CD14-positive monocyte (primary cell): ENCODE results near the gene PSENEN. TPM values are rescaled to one million over a fixed set of nuclear protein-coding genes. Genes with fewer than 3 reads are reported as not detected.

ENCODE experiments used
- DNase-seq, 3 donors: peaks; one replicate each; pipeline ENCODE4 v3.0.0-alpha.2; 2011 to 2022
- H2AFZ ChIP-seq: 2 replicates; pipeline ENCODE4 v1.6.0; 2012; ENCODE audit warnings: mild to moderate bottlenecking, low read depth, low read length, inconsistent platforms; ENCODE audit not compliant: insufficient read depth, poor library complexity, severe bottlenecking
- H3K27ac ChIP-seq, 2 donors: 1 replicate in 1 of 2; 2 replicates in 1 of 2; pipeline ENCODE4 v1.5.1; 2012 to 2013; ENCODE audit warnings: low read length in 2 of 2, control low read depth in 1 of 2, inconsistent platforms in 1 of 2, low read depth in 1 of 2, mild to moderate bottlenecking in 1 of 2
- H3K27me3 ChIP-seq, 2 donors: one replicate each; pipeline versions ENCODE4 v1.6.0 to v1.6.1; 2011 to 2013; ENCODE audit warnings: low read length in 2 of 2; ENCODE audit not compliant: control insufficient read depth in 2 of 2, insufficient read depth in 2 of 2
- H3K36me3 ChIP-seq, 2 donors: replicated peaks in 1 of 2; 1 replicate in 1 of 2; 2 replicates in 1 of 2; pipeline versions ENCODE4 v1.5.1 to v1.6.1; 2012 to 2013; ENCODE audit warnings: low read length in 2 of 2, control low read depth in 1 of 2, inconsistent platforms in 1 of 2, mild to moderate bottlenecking in 1 of 2; ENCODE audit not compliant: insufficient read depth in 2 of 2, control insufficient read depth in 1 of 2
- H3K4me1 ChIP-seq, 2 donors: 1 replicate in 1 of 2; 2 replicates in 1 of 2; pipeline versions ENCODE4 v1.5.1 to v1.6.1; 2012 to 2013; ENCODE audit warnings: low read length in 2 of 2, control low read depth in 1 of 2, inconsistent platforms in 1 of 2, mild to moderate bottlenecking in 1 of 2, moderate library complexity in 1 of 2; ENCODE audit not compliant: insufficient read depth in 2 of 2, control insufficient read depth in 1 of 2
- H3K4me2 ChIP-seq: replicated peaks from 2 replicates; pipeline ENCODE3; 2012; ENCODE audit warnings: low read length, moderate library complexity, mild to moderate bottlenecking; ENCODE audit not compliant: poor library complexity, severe bottlenecking; ENCODE audit errors: extremely low read depth
- H3K4me3 ChIP-seq, 3 experiments: fragments of 200-600 bp in 1 of 3; sonication (generic) in 1 of 3; replicated peaks in 1 of 3; 1 replicate in 2 of 3; 2 replicates in 1 of 3; pipeline ENCODE4 v1.5.1; 2011 to 2013; ENCODE audit warnings: low read length in 3 of 3, mild to moderate bottlenecking in 3 of 3, control low read depth in 2 of 3, low read depth in 2 of 3, inconsistent platforms in 1 of 3, moderate library complexity in 1 of 3
- H3K79me2 ChIP-seq: 2 replicates; pipeline ENCODE4 v1.6.0; 2012; ENCODE audit warnings: mild to moderate bottlenecking, control low read depth, inconsistent platforms, low read length, moderate library complexity; ENCODE audit not compliant: insufficient read depth
- H3K9ac ChIP-seq: 2 replicates; pipeline ENCODE4 v1.6.0; 2017; ENCODE audit warnings: low read length, mild to moderate bottlenecking; ENCODE audit not compliant: insufficient read depth, poor library complexity, severe bottlenecking
- H3K9me3 ChIP-seq, 2 donors: replicated peaks in 1 of 2; 1 replicate in 1 of 2; 2 replicates in 1 of 2; pipeline versions ENCODE4 v1.5.1 to v1.6.1; 2012 to 2013; ENCODE audit warnings: low read length in 2 of 2, control low read depth in 1 of 2; ENCODE audit not compliant: control insufficient read depth in 1 of 2, insufficient read depth in 1 of 2
- H4K20me1 ChIP-seq: 2 replicates; pipeline ENCODE4 v1.6.0; 2012; ENCODE audit warnings: mild to moderate bottlenecking, low read length, control low read depth, moderate library complexity; ENCODE audit not compliant: insufficient read depth
- H3K27ac Mint-ChIP-seq, 7 donors: one replicate each; pipeline ENCODE4 v1.8.0; 2020; ENCODE audit warnings: mild to moderate bottlenecking in 7 of 7, mixed read lengths in 7 of 7, moderate library complexity in 6 of 7, inconsistent platforms in 2 of 7
- H3K27me3 Mint-ChIP-seq, 3 donors: one replicate each; pipeline ENCODE4 v1.8.0; 2021 to 2022; ENCODE audit warnings: low read depth in 3 of 3, mild to moderate bottlenecking in 3 of 3, mixed read lengths in 3 of 3, moderate library complexity in 3 of 3, inconsistent platforms in 1 of 3
- H3K36me3 Mint-ChIP-seq, 2 donors: one replicate each; pipeline ENCODE4 v1.8.0; 2020; ENCODE audit warnings: mixed read lengths in 2 of 2, inconsistent platforms in 1 of 2, mild to moderate bottlenecking in 1 of 2
- H3K4me1 Mint-ChIP-seq: one replicate; pipeline ENCODE4 v1.8.0; 2020; ENCODE audit warnings: mild to moderate bottlenecking, mixed read lengths
- H3K4me3 Mint-ChIP-seq, 2 donors: one replicate each; pipeline ENCODE4 v1.8.0; 2020; ENCODE audit warnings: mild to moderate bottlenecking in 2 of 2, mixed read lengths in 2 of 2, moderate library complexity in 1 of 2
- H3K9me3 Mint-ChIP-seq, 7 donors: one replicate each; pipeline ENCODE4 v1.8.0; 2020 to 2022; ENCODE audit warnings: mixed read lengths in 7 of 7, mild to moderate bottlenecking in 6 of 7, moderate library complexity in 6 of 7, inconsistent platforms in 2 of 7
- CTCF ChIP-seq: fragments of 200-600 bp; IDR thresholded peaks from one replicate; pipeline ENCODE4 v1.8.0; 2022; ENCODE audit warnings: antibody characterized with exemption, mild to moderate bottlenecking
- WGBS: methylation state at CpG from one replicate; pipeline ENCODE4 v1.1.5; 2013; ENCODE audit warnings: missing lambda C conversion rate; ENCODE audit not compliant: insufficient coverage; 5-methylcytosine and 5-hydroxymethylcytosine counted together
- intact Hi-C, 2 donors: fragments of 100-400 bp; cut with micrococcal nuclease; formaldehyde crosslinking; loops; one replicate each; pipeline versions ENCODE4 v1.15.0 to v1.15.1; 2023
- polyA plus RNA-seq, 3 donors: library from polyadenylated mRNA; depleted of rRNA in 1 of 3; unstranded in 2 of 3; stranded (reverse) in 1 of 3; fragments of 300-500 nt in 2 of 3; fragments of >200 nt in 1 of 3; fragmentation: Illumina TruSeq in 2 of 3; gene quantifications; 1 replicate in 2 of 3; 2 replicates in 1 of 3; pipeline ENCODE4 v1.2.3, GENCODE V29; 2012 to 2021

Gene PSENEN
- polyA plus RNA-seq, 3 donors = 29.7 to 149 (median 129) TPM

GRCh38 chr19:35724560-35724959 lies 20.9 kb upstream of the PSENEN start:
- Histone ChIP-seq H3K9ac (no peak overlapping the region), H4K20me1 (peaks cover 51% of the 10 kb centered on the region), H3K79me2 (peaks cover 18% of the 10 kb centered on the region), H2AFZ (no peak overlapping the region), H3K9me3 (no peaks in the 10 kb centered on the region), H3K4me3 (no peak overlapping the region), H3K36me3 (peaks cover 91 to 99% of the 10 kb centered on the region in 2 donors), H3K27me3 (no peaks in the 10 kb centered on the region), H3K4me2 (no peak overlapping the region), H3K27ac (no peak overlapping the region), H3K4me1 (peaks cover 0 to 5% of the 10 kb centered on the region in 2 donors)
- Mint-ChIP-seq H3K27ac (peak overlapping the region in 1 of 7 donors; percentile 33), H3K36me3 (peaks cover 82 to 94% of the 10 kb centered on the region in 2 donors), H3K27me3 (peaks cover 0 to 2% (median 2%) of the 10 kb centered on the region in 3 donors), H3K4me1 (peaks cover 3% of the 10 kb centered on the region), H3K9me3 (no peaks in the 10 kb centered on the region), H3K4me3 (no peak overlapping the region)
- TF ChIP-seq CTCF = no peak
- DNase-seq = no peak
- WGBS = 99% methylated on average over 9 of the region's 12 CpGs
- intact Hi-C loops = no loop called here

- H3K27me3 Mint-ChIP-seq = peaks cover 0 to 2% (median 2%) of the 10 kb centered on the region in 3 donors
These were observed 20.1 kb upstream of the PSENEN start for GRCh38 chr19:35725216-35725861.

More at GRCh38 chr19:35725216-35725861, 20.1 kb upstream of the PSENEN start:
- DNase-seq = no peak
- Histone ChIP-seq H3K27ac (no peak overlapping the region), H4K20me1 (peaks cover 49% of the 10 kb centered on the region), H3K9me3 (no peaks in the 10 kb centered on the region), H3K4me3 (no peak overlapping the region), H3K79me2 (peaks cover 10% of the 10 kb centered on the region), H3K36me3 (peaks cover 95 to 99% of the 10 kb centered on the region in 2 donors), H3K4me2 (no peak overlapping the region), H2AFZ (no peak overlapping the region), H3K4me1 (no peaks in the 10 kb centered on the region), H3K9ac (no peak overlapping the region), H3K27me3 (no peaks in the 10 kb centered on the region)
- intact Hi-C loops = no loop called here
- no peak for TF ChIP-seq CTCF
- no peak overlapping the region for H3K4me3 Mint-ChIP-seq
- no peaks in the 10 kb centered on the region for H3K9me3 Mint-ChIP-seq
- 100% methylated on average over 5 of the region's 23 CpGs for WGBS
- no peaks in the 10 kb centered on the region for H3K4me1 Mint-ChIP-seq
- peak overlapping the region in 3 of 7 donors; percentile 30 to 66 (median 64) for H3K27ac Mint-ChIP-seq
- H3K36me3 Mint-ChIP-seq = peaks cover 87 to 98% of the 10 kb centered on the region in 2 donors
